Measurements from ENCODE around the gene CNGB1. TPM values are rescaled to one million over a fixed set of nuclear protein-coding genes. Genes with fewer than 3 reads are reported as not detected.

Gene CNGB1
- total and polyA plus RNA-seq, 12 donors, result not detected

- Histone ChIP-seq H3K27ac (peak overlapping the region in 1 of 10 donors; percentile 23), H3K36me3 (no peaks in the 10 kb centered on the region), H3K4me1 (peaks cover 6 to 24% (median 15%) of the 10 kb centered on the region in 9 donors), H3K4me3 (peak overlapping the region; percentile 19 to 65 (median 55)), H3K9me3 (no peaks in the 10 kb centered on the region), H3K27me3 (peaks cover 0 to 13% (median 0%) of the 10 kb centered on the region in 7 donors)
- 14 to 22% methylated on average over 59 to 62 of the region's 62 CpGs for WGBS, 2 donors
- intact Hi-C loops (cut with DNase I), result loop anchor here in 2 of 10 donors (5.0 kb wide), 2 partner anchors 68 to 228 kb away; no protein-coding TSS in a partner anchor
- no peak for TF ChIP-seq CTCF (IDR thresholded peaks at IDR 0.05)
- no peak for DNase-seq
- peak; percentile 24 to 59 (median 46) for ATAC-seq
These were observed 14.6 kb upstream of the CNGB1 start for GRCh38 chr16:57985204-57986181.

GRCh38 chr16:57984443-57985203, 13.7 kb upstream of the CNGB1 start:
- no peak for TF ChIP-seq CTCF (IDR thresholded peaks at IDR 0.05)
- ATAC-seq (peak; percentile 84 to 92 (median 90)), DNase-seq (peak; percentile 67 to 87)
- H3K9me3 ChIP-seq, result no peaks in the 10 kb centered on the region
- peaks cover 6 to 24% (median 15%) of the 10 kb centered on the region in 9 donors for H3K4me1 ChIP-seq
- intact Hi-C loops (cut with DNase I), result loop anchor here in 2 of 10 donors (5.0 kb wide), 2 partner anchors 67 to 227 kb away; no protein-coding TSS in a partner anchor
- peak overlapping the region; percentile 19 to 65 (median 55) for H3K4me3 ChIP-seq
- WGBS, 2 donors, result 7 to 10% methylated on average over 64 of the region's 64 CpGs
- H3K36me3 ChIP-seq, result no peaks in the 10 kb centered on the region
- H3K27me3 ChIP-seq, result peaks cover 0 to 13% (median 0%) of the 10 kb centered on the region in 7 donors
- H3K27ac ChIP-seq, result no peak overlapping the region

- ATAC-seq, result no peak
- Histone ChIP-seq H3K9me3 (no peaks in the 10 kb centered on the region), H3K4me1 (peaks cover 6 to 16% (median 15%) of the 10 kb centered on the region in 9 donors), H3K4me3 (no peak overlapping the region), H3K27me3 (peaks cover 0 to 13% (median 0%) of the 10 kb centered on the region in 7 donors), H3K27ac (no peak overlapping the region), H3K36me3 (no peaks in the 10 kb centered on the region)
- DNase-seq, result no peak
- WGBS, 2 donors, result 78 to 86% methylated on average over 5 of the region's 5 CpGs
- intact Hi-C loops (cut with DNase I), result no loop called here
- no peak for TF ChIP-seq CTCF (IDR thresholded peaks at IDR 0.05)
These were observed 11.5 kb upstream of the CNGB1 start for GRCh38 chr16:57982385-57982784.

GRCh38 chr16:57981636-57982035, 10.7 kb upstream of the CNGB1 start:
- DNase-seq, result no peak
- intact Hi-C loops (cut with DNase I), result no loop called here
- Histone ChIP-seq H3K27ac (no peak overlapping the region), H3K27me3 (peaks cover 0 to 13% (median 0%) of the 10 kb centered on the region in 7 donors), H3K9me3 (no peaks in the 10 kb centered on the region), H3K4me1 (peaks cover 6 to 16% (median 15%) of the 10 kb centered on the region in 9 donors), H3K4me3 (no peak overlapping the region), H3K36me3 (no peaks in the 10 kb centered on the region)
- TF ChIP-seq CTCF (IDR thresholded peaks at IDR 0.05), result no peak
- 92 to 93% methylated on average over 7 of the region's 7 CpGs for WGBS, 2 donors
- ATAC-seq, result no peak

Measured in heart right ventricle (tissue), 16 donors.